Activated CD8-positive, alpha-beta memory T cell treated with anti-CD3 and anti-CD28 coated beads for 1 hour (primary cell): Measurements from ENCODE around the gene CFAP99.
"Not testable (repeated sequence)": the region's sequence is repeated elsewhere in the genome, so short reads cannot be mapped to it uniquely, and the experiment has no call there.

Experiments
- DNase-seq, 2 donors: peaks; one replicate each; pipeline ENCODE4 v3.0.0-alpha.2; 2020; ENCODE audit warnings: low read depth in 1 of 2; ENCODE audit errors: extremely low read depth in 1 of 2

CFAP99 gene

DNA sequence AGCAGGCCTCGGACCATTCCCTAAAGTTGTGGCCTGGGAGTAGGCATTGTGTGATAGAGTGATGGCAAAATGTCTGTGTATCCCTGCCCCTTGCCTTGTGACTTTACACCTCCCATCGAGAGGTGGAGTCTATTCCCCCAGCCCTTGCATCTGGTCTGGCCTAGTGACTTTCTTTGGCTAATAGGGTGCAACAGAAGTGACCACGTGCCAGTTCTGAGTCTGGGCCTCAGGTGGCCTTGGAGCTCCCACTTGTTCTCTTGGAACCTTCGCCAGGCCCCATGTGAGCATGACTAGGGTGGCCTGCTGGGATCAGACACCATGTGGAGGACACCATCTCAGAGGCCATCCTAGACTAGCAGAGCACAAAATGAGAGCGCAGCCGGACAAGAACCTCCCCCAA is 46.3 kb downstream of the CFAP99 start:
- no peak for DNase-seq

DNA sequence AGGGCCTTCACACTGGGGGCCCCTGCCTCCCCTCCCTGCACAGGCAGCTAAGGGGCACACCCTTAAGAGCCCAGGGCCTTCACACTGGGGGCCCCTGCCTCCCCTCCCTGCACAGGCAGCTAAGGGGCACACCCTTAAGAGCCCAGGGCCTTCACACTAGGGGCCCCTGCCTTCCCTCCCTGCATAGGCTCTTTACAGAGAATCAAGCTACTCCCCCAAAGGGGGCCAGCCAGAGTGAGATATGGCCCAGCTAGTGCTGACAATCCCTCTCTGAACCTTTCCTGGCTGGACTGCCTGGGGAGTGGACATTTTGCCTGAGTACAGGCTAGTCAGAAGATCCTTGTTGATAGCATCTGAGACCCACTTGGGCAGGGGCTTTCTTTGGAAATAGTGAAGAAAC is 46.8 kb downstream of the CFAP99 start:
- DNase-seq = not testable (repeated sequence)

DNA sequence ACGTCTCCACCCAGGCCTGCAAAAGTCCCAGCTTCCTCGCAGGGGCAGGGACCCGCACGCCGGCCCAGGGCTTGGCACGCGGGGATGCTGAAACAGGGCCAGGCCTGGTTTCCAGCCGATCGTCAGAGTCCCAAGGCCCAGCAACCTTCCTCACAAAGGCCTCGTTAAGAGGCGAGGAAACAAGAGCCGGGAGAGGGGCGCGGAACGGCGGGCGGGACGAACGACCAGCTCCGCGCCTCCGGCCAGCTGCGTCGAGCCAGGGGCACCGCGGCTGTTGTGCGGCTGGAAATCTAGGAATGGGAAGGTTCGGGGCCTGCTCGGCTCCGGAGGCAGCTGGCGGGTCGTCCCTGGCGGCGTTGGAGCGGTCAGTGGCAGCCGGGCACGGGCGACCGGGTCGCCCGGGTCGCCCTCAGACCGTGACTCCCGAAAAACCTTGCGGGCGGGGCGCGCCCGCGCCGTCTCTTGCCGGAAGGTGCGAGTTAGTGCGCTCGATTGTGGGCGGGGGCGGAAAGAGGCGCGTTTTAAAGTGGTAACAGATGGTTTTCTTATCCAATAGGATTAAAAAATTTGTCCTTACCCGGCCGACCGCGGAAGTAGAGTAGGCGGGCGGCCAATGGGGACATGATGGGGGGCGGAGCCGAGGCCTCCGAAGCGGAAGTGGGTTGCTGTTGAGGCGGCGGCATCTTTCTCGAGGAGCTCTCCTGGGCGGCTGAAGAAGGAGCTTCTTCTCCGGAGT is 49.9 kb downstream of the CFAP99 start, which contains the start of gene RNF4:
TSS of gene RNF4 (plus strand) at position 651 of the 736 bp plus-strand sequence. CDS start 21,388 bp downstream, outside the sequence.
- DNase-seq = peak; percentile 87 to 91

DNA sequence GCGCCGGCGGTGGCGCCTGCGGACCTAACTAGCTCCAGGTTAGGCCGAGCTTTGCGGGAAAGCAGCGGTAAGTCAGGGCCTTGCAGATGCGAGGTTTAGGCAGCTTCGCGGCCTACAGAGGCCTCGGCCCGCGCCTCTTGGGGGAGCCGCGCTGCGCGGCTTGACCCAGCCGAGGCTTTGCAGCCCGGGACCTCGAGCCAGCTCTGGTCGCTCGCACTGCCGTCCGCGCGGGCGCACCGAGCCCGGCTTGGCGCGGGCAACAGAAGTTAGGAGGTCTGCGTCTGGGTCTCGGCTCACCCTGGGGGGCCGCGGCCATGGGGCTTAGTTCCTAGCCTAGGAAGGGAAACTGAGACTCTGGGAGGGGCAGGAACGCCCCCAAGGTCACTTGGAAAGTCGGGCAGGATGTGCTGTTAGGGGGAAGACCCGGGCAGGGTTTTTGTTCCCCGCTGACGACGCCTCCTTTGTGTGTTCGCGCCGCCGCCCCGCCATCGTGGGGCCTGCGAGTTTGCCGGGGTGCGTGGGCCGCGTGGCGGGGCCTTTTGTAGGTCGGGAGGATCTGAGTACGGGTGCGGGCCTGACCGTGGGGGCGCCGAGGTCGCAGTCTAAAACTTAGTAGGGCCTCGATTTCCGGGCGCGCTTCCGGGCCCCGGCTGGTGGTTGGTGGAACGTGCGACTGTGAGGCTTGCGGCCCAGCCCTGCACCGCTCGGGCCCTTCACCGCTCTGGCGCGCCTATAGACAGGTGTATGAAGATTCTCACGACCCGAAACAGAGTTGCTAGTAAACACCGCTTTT is 50.6 kb downstream of the CFAP99 start:
- peak; percentile 35 to 55 for DNase-seq

DNA sequence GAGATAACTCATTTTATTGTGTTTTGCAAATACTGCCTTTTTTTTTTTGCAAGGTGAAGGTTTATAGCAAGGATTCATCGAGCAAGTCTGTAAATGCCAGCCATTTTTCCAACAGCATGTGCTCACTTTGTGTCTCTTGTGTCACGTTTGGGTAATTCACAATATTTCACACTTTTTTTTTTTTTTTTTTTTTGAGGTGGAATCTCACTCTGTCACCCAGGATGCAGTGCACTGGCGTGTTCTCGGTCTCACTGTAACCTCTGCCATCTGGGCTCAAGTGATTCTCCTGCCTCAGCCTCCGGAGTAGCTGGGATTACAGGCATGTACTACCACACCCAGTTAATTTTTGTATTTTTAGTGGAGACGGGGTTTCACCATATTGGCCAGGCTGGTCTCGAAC is 52.0 kb downstream of the CFAP99 start:
- DNase-seq = no peak

DNA sequence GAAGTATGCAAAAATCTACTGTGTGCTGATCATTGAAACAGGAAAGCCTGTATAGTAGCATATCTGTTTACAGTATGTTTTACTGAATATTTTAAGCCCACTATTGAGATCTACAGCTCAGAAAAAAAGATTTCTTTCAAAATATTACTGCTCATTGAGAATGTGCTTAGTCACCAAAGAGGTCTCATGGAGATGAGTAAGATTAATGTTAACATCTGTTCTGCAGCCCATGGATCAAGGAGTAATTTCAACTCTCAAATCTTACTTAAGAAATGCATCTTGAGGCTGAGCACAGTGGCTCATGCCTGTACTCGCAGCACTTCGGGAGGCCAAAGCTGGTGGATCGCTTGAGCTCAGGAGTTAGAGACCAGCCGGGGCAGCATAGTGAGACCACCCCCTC is 53.4 kb downstream of the CFAP99 start:
- no peak for DNase-seq

DNA sequence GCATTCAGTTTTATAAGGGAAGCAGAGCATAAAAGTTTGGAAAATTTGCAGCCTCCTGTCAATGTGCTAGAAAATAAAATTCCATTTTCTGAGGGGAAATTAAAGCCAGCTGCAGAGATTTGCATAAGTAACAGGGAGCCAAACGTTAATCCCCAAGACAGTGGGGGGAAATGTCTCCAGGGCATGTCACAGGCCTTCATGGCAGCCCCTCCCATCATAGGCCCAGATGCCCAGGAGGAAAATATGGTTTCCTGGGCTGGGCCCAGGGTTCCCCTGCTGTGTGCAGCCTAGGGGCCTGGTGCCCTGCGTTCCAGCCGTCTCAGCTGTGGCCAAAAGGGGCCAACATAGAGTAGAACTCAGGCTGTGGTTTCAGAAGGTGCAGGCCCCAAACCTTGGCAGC is 59.5 kb downstream of the CFAP99 start:
- no peak for DNase-seq

DNA sequence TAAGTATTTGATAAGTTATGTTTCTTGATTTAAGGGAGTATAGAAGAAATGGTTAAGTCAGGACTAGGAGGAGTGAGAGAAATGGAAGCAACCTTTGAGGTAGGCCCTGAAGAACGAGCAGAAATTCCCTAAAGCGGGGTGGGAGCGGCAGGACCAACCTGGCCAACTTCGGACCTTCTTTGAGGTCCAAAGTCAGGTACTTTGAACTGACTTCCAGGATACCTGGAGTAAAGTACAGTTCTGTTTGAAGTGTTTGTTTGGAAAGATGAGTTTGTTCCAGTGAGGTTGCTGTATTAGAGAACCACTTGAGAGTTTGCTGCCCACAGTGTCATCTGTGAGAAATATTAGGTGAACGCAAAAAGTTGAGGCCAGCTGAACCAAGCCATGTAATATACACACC is 61.9 kb downstream of the CFAP99 start:
- no peak for DNase-seq

DNA sequence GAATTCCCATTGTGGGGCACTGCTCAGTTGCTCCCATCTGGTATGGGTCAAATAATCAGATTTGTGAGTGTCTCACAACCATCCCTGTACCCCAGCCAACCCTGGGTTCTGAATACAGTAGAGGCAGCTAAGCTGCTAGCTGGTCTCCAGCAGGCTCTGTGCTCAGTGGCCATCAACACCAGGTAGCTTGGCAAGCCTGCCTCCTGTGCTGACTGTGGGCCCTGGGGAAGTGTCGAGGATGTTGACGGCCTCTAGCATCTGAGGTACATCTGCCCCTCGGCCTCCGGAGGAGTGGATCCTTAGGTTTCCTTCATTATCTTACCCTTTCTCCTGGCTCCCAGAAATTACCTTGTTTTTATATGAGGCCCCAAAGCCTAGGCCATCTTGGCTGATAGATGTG is 63.4 kb downstream of the CFAP99 start:
- DNase-seq = no peak

DNA sequence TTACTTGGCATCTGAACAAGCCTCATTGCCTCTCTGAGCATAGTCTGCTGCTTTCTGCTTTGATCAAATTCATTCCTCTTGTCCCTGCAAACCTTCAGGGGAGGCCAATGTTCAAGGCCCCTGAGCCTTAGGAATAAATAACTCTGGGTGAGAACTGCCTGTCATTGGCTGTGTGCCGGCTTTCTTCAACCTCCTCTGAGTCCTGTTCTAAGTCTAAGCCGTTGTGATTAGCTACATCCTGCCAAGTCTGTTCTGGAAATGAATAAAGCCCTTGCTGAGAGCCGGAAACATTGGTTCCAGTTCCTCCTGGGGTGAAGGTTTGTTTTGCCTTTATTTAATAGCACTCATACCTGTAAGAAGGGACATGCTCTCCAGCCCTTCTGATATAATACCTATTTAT is 63.9 kb downstream of the CFAP99 start:
- DNase-seq = no peak

DNA sequence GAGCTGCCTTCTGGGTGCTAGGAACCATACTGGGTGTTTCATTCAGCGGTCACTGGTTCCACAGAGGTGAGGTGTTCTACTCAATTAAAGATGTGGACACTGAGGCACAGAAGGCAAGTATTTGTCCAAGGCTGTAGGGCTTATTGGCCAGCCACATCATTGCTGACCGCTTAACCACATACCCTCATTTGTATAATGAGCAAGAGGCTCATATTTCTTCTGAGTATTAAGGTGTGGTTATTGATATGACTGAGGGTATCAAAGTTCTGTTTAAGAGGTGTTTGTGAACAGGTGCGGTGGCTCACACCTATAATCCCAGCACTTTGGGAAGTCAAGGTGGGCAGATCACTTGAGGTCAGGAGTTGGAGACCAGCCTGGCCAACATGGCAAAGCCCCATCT is 64.5 kb downstream of the CFAP99 start:
- no peak for DNase-seq

DNA sequence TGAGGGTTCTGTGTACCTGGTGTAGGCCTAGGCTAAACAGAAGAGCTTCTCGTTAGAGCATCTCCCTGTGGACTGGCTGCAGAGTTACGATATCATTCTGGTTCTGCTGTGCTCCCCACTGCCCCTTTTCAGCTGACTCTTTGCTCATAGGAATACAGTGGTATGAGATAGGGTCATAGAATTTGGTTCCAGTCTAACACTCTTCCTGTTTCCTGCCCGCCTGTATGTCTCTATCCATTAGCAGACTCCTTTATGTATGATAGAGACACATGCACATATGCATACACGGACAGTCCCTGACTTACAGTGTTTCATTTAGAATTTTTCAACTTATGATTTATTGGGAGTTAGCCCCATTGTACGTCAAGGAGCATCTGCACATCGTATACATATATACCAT is 65.4 kb downstream of the CFAP99 start:
- no peak for DNase-seq

DNA sequence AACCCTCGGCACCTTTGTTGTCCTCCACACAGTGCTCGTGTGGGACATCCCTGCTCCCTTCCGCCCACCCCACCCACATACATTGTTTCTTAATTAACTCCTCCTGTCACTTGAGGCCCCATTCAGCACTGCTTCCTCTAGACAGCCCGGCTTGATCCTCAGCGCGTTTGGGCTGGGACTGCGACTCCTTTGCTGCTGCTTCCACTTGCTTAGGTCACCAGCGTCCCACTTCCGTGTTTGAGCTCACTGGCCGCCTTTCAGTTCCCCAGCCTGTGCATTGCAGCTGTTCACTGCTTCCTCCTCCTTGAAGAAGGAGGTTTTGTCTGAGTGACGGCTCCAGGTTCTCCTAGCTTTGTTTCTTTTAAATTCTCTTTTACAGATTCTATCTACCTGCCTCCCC is 66.2 kb downstream of the CFAP99 start:
- peak; percentile 37 to 49 for DNase-seq

DNA sequence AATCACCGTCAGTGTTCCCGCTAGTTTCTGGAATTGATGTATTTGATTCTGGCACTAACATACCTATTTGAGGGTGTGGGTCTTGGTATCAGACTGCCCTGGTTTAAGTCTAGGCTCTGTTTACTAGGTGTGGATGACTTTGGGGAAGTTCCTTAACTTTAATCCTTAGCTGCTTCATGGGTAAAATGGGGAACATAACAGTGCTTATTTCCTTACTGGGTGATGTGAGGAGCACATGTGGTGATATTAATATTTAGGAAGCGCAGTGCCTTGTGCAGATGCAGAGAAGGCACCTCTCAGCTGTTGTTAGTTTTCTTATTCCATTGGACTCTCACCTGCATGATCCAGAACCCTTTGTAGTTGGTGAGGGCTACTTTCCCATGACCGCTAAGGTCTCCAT is 67.2 kb downstream of the CFAP99 start:
- no peak for DNase-seq

DNA sequence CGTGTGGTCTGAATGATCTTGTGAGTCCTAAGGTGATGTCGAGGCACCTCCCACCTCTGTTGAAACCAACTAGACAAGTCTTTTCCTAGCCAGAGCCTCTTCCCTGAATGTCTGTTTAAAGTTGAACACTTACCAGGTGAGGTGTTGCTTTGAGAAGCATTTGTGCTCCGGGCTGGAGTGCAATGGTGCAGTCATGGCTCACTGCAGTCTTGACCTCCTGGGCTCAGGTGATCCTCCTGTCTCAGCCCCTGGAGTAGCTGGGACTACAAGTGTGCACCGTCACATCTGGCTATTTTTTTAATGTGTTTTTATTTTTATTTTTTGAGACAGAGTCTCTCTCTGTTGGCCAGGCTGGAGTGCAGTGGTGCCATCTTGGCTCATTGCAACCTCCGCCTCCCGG is 68.2 kb downstream of the CFAP99 start:
- DNase-seq = no peak

DNA sequence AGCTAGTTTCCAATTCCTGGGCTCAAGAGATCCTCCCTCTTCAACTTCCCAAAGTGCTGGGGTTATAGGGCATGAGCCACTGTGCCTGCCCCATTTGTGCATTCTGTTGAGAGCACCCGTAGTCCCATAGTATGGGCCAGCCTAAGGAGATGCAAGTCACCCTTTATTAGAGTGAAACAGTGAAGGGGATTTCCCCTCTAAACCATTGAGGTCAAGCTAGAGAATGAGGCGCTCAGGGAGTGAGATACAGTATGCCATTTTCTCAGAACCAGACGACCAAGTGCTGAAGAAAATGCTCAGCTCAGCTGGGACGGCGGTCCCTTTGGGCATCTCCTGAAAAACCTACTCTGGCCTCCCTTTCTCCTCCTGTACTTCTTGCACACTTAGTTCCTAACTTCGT is 68.9 kb downstream of the CFAP99 start:
- no peak for DNase-seq

DNA sequence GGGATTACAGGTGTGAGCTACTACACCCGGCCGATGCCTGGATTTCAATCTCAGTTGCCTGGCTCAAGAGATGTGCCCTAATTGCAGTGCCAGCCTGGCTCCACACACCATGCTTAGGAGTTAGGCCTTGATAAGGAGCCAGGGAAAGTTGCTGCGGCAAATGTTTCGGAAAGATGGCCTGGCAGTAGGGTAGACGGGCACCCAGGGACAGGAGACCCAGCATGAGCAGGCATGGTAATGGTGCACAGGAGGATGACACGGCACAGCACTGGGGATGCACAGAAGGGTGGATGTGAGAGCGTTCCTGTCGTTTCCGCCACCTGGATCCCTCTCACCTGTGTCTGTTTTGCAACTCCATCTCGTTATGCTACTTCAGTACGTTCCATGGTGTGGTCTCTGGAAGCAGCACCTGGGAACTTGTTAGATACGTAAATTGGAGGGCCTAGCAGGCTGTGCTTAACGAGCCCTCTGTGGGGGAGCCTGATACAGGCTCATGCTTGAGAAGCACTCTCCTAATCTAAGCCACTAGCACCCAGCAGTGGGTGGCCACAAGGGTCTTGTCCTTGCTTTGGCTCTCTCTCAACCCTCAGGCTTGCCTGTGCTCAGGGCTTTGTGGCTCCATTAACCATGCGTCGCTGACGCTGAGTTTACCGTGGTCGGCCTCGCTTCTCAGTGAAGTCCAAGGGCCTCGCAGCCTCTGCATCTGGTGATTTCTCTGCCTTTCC is 70.5 kb downstream of the CFAP99 start:
- no peak for DNase-seq

DNA sequence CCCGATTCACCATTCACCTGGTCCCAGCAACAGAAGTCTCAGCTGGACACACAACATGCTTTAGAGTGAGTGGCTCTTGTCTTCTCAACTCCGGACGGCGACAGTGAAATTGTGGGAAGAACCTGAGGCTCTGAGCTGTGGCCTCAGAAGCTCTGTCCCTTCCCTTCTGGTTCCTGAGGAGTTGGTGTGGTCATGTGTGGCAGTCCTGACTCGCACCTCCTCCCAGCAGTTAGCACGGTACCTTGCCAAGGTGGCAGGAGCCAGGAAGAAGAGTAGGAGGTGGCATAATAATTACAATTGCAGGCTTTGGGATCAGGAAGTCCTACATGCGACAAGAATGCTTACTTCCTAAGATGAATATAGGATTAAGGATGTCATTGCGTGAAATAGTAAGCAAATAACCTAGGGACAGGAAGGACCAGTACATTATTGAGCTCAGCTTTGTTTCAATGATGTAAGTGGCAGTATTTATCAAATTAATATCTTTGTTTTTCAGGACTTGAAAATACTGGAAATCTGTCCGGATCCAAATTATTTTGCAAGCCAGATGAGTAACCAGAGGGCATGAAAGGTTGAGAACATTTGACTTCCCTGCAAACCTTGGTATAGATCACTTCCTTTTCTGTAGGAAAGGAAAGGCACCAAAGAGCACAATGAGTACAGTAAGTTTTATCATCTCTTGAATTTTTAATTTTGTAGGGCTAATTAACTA is 71.2 kb downstream of the CFAP99 start:
- no peak for DNase-seq

DNA sequence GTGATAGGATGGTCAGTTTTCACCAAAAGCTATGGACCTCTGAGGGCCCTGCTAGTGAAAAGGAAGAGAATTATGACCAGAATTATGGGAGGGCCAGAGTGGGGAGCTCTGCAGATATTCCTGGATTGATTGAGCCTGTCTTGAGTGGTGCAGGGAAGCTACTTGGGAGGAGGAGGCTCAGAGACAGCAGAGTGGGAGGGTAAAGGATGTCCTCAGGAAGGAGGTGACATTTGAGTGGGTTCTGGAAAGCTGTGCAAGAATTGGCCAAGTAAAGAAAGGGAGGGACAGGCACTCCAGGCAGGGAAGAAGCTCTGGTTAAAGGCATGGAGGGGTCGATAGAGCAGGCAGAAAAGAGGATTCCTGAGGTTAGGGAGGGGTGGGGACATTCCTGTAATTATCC is 74.2 kb downstream of the CFAP99 start:
- no peak for DNase-seq

DNA sequence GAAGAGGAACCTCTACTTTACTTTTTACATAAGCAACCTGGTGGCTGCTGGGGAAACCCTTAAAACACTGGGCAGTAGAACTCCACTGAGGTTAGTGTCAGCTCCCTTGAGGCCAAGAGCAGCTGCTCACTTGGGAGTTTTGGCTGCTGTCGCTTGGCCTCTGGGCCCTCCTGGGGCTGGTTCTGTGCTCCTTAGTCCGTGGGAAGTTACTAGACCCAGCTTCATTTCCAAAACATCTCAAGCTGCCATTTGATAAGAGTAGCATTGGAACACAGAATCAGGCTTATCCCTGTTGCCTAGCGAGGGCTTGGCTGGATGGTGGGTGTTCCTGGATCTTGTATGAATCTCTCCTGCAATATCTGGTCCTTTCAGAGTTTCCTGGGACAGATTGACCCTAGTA is 76.2 kb downstream of the CFAP99 start:
- DNase-seq = no peak

DNA sequence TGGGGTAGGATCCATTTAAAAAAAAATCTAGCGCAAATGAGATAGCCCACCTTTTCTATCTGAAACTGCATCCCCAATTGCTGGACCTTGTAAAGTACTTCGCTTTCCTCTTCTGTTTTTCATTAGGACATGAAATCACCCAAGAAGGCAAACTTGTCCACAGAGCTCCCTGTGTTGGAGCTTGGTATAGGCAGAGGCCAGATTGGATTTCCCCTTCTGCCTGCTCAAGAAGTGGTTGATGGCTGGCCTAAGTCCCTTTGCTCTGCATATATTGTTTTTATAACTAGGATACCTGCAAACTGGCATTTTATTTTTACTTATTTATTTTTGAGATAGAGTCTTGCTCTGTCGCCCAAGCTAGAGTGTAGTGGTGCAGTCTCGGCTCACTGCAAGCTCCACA is 78.6 kb downstream of the CFAP99 start:
- no peak for DNase-seq
